DMS 273 treated with DMSO at 0.1 percent for 48 hours (cell line): ENCODE results near the gene TAB3.

Source experiments
- DNase-seq: peaks from one replicate; lab custom pipeline; 2025; lab: John Stamatoyannopoulos, UW

Gene TAB3

DNA sequence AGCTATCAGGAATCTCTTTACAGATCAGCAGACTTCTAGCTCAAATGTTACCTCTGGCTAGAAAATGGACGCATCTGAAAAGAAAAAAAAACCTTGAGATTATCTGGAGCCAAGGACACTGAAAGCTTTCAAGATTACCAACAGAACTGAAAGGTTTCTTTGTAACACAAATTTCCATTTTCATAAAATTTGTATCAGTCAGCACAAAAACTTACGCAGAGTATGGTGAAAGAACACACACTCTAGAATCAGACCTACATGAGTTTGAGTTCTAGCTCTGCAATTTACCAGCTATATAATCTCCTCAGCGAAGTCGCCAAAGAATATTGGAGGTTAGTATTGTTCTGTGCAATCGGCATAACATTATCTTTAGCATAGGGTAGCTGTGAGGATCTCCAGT is 1.8 kb downstream of the TAB3 start:
- DNase-seq: no peak

- DNase-seq: no peak
These were observed 3.9 kb downstream of the TAB3 start for GRCh38 chrX:30885136-30885535.

DNA sequence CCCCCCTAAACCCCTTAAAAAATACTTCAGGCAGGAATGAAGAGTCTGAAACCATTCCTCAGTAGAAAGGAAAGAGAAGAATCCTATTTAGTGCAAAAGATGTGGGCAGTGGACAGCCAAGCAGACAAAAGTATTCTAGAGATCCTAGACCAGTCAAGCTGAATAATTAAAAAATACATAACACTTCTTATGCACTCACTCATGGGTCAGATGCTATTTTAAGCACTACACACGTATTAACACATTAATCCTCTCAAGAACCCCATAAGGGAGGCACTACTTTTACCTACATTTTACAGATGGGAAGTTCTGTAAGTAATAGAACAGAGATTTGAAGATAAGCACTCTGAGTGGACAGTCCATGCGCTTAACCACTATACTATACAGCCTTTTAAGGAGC is 5.9 kb downstream of the TAB3 start:
- no peak for DNase-seq

- no peak for DNase-seq
These were observed 7.3 kb downstream of the TAB3 start for GRCh38 chrX:30881797-30882196.

GRCh38 chrX:30881390-30881789 is 7.7 kb downstream of the TAB3 start:
- no peak for DNase-seq

- no peak for DNase-seq
These were observed 9.0 kb downstream of the TAB3 start for GRCh38 chrX:30880058-30880457.

GRCh38 chrX:30876367-30876766 is 12.7 kb downstream of the TAB3 start:
- DNase-seq: no peak

GRCh38 chrX:30875957-30876356 is 13.1 kb downstream of the TAB3 start:
- no peak for DNase-seq

DNA sequence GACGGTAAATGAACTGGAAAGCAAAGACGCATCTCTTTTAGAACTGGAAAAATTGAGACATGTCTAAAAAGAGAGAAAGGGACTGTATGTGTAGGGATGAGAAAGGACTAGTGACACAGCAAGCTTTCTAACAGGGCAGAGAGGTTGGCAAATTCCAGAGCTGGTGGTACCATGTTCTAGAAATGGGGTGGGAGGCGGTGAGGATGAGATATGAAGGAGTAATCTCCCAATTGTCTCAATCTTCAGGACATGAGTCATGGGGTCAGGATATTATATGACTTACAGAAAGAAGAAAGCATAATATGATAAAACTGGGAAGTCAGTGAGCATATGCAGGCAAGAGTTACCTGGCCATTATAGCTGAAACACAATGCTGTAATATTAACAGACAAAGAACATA is 14.2 kb downstream of the TAB3 start:
- no peak for DNase-seq

- no peak for DNase-seq
These were observed 18.5 kb downstream of the TAB3 start for GRCh38 chrX:30870572-30870971.

DNA sequence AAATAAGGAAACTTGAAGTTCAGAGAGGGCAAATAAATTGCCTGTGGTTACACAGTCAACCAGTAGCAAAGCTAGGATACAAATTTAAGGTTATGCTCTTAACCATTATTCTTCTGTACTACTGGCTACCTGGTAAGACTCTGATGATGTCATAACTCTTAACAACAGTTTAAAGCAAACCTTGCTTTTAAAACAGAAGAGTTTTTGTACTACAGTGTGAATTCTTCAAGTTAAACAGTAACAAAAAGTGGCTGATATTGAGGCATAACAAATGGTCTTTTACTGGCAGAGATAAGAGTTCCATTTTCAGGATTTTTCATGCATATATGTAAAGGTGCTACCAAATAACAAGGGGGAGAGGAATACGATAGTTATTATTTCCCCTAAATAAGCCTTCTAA is 23.4 kb downstream of the TAB3 start:
- DNase-seq: no peak

DNA sequence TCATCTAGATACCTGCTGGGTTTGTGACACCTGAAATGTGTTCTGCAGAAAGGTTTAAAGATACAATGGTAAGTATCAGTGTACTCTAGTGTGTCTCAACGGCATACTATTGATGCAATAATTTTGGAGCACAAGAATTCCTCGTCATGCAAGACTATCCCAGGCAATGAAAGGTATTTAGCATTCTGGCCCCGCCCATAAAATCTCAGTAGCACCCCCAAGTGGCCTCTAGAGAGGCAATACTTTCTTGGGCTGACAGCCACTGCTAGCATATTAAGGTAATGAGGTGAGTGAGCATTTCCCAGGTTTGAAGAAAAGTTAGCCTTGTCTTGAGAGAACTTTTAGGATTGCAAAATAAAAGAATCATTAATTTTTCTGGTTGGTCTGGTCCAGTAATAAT is 24.0 kb downstream of the TAB3 start:
- DNase-seq: no peak

DNA sequence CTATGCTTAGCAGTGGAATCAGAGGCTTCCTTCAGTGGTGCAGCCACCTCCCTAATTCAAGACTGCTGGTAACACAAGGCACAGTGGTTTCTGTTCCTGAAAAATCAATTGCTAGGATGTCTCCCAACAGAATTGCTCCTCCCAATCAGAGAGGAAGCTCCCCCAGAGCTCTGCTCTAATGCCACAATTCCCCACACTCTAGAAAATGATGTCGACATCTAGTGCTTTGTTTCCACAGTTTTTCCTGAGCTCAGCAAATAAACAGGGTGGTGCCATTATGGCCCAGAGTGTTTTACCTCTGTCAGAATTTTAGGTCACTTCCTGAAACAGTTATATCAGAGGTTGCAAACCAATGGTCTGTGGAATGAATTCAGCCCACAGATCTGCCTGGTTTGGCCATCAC is 24.7 kb downstream of the TAB3 start:
- no peak for DNase-seq

DNA sequence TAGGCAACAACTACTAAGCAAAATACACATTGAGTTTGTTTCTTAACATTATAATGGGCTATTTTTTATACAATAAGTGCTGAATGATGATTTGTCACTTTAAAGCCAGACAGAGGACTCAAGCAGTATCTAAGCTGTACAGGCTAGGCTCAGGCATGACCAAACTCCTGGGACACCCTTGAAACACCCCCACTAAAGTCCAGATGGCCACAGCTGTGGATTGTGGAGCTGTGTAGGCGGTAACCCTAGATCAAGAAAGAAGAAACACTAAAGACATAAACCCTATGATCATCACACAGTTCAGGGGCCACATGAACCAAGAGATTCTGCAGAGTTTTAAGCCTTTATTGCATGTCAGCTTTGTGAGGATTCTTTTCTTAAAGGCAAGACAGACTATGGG is 25.1 kb downstream of the TAB3 start:
- no peak for DNase-seq

DNA sequence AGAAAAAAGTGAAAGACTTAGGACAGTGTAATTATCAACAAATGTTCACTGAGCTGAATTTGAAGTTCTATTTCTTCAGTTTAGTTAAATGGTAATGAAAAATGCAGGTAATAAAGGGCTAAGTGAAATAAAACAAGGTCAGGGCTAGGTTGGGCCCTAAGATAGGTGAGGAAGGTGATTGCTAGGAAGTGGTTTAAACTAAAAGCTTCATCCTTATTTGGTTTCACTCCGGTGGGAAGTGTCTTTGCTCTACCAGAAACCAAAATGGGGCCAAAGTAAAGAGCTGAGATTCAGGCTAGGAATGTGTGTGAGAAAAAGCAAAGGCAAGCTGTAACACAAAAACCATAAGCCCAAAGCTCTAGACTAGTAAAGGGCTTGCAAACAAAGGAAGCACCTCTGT is 31.0 kb downstream of the TAB3 start:
- no peak for DNase-seq

DNA sequence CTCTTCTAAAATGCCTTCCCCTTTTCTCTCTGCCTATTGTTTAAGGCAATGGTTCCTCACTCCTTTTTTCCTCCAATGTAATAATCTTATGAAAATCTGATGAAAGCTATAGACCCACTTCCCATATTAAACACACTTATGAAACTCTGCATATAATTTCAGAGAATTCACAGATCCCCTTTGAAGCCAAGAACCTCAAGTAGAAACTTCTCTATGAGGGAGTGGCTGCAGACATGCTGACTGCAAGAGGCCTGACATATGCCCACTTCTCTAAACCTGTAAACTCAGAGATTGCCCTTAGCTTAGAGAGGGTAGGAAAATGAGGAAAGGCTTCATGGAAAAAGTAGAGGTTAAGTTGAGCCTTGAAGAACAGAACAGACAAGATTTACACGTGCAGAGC is 37.6 kb downstream of the TAB3 start:
- no peak for DNase-seq

DNA sequence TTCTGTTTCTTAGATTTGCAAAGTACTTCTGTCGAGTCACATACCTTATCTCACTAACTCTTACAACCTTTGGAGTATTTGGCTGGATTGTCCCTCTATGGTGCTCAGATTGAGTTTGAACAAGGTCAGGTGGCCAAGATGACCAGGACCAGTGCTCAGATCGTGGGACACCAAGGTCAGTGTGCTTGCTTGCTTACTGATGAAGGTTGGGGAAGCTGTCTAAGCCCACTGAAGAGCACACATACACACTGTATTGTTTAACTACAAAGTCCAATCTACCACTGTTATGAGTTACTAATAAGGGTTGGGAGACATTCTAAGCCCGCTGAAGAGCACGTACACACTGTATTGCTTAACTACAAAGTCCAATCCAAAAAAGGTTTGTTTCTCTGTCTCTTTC is 53.7 kb downstream of the TAB3 start:
- no peak for DNase-seq

DNA sequence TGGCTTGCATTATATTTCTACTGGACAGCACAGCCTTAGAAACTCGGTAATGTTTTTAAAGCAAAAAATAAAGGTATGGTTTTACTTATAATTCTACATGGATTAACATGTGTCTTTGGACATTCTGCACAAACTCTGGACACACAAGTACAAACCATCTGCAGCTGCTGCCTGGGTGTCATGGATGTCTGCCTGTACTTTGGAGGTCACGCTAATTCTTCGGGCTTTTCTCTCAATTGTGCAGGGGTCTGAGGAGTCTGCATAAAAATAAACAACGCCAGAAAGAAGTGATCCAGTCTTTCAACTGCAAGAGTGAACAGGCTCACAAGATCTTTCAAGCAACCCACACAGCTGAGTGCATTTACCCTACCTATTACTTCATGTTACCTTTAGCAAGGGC is 55.2 kb downstream of the TAB3 start:
- no peak for DNase-seq

DNA sequence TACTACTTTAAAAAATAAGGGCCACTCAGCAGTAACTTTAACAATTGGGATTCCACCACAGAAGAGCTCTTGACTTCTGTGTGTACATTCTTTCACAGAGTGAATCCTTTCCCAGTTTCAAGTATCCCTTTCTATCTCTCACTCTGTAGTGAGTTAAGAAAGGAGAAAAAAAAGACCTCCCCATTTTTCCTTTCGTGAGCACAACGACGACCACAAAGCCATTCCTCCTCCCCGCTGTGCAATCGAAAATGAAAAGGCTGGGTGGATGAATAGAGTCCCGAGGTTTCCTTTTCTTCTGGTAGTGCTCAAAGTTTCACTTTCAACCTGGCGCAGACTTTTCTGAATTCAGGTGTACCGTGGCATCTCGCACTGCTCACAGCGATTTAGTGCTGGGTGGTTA is 58.0 kb downstream of the TAB3 start:
- no peak for DNase-seq

DNA sequence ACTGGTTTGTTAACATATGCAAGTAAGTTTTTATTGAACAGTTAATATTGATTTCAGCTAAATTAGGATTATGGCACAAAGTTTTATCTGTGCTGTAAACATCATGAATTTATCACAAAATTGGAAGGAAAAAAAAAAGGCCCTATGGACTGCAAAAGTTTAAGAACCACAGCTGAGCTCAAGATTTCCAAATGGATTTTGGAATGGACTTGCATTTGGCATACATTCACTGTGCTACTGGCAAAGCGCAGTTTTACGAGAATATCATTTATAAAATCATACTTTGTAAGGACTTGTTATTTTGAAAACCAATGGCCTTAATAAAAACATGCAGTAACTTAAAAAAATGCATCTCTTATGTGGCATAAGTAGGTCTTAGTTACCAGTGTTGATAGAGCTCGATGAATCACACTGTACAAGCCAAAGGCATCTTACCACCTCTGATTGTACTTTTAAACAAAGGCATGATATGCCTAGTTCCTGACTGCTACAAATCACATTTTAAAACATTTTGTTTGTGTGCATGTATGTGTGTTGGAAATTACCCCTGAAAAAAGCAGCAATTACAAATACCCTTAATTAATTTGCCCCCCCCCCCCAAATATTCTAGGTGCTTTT is 58.6 kb downstream of the TAB3 start:
- no peak for DNase-seq

DNA sequence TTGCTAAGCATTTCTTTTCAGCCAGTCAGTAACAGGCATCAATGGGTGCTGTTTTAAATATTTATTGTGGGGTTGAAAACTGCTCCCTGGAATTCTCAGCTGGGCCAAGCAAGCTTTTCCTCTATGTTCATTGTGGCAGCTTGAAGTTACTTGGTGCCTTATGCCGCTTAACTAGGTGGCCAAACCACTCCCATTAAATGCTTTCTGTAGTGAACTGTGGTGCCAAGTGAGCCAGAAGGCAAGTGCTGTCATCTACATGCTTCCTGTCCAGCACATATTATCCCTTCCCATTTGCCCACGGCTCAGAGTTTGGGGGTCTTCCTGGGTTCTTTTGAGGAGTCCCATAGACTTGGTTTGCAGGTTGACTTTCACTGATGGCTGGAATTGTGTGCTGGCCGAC is 64.8 kb downstream of the TAB3 start:
- DNase-seq: no peak

DNA sequence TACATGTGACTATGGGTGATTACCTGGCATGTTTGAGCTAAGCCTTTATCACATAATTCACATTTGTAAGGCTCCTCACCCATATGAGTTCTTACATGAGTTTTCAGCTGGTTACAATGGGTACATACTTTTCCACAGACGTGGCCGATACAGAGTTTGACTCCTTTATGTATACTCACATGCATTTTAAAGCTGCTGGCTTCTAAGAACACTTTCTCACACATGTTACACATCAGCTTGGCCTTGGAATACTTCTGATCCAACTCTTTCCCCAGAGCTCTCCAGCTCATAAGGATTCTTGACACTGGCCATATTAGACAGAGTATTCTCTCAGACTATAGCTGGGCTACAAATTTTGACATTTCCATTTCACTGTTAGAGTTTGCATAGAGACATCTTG is 66.3 kb downstream of the TAB3 start:
- DNase-seq: no peak

DNA sequence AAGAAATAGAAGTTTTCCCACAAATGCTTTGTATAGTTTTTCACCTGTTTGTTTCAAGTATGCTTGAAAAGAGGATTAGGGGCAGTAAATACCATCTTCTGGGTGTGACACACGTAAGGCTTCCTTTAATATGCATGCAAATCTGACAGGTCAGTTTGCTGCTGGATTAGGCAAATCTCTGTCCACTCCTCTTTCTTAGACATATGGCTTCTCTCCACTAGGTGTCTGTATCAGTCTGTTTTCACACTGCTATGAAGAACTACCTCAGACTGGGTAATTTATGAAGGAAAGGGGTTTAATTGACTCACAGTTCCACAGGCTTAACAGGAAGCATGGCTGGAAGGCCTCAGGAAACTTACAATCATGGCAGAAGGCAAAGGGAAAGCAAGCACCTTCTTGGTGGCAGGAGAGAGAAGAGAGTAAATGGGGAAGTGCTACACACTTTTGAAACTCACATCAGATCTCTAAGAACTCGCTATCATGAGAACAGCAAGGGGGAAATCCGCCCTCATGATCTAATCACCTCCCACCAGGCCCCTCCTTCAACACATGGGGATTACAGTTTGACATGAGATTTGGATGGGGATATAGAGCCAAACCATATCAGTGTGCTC is 66.9 kb downstream of the TAB3 start:
- DNase-seq: no peak

DNA sequence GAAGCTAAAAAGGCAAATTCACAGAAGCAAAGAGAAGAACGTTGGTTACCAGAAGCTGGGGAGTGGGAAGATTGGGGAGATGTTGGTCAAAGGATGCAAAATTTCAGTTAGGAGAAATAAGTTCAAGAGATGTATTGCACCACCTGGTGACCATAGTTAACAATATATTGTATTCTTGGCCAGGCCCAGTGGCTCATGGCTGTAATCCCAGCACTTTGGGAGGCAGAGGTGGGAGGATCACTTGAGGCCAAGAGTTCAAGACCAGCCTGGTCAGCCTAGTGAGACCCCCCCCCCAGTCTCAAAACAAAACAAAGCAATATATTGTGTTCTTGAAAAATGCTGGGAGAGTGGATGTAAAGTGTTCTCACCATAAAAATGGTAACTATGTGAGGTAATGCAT is 67.9 kb downstream of the TAB3 start:
- no peak for DNase-seq

DNA sequence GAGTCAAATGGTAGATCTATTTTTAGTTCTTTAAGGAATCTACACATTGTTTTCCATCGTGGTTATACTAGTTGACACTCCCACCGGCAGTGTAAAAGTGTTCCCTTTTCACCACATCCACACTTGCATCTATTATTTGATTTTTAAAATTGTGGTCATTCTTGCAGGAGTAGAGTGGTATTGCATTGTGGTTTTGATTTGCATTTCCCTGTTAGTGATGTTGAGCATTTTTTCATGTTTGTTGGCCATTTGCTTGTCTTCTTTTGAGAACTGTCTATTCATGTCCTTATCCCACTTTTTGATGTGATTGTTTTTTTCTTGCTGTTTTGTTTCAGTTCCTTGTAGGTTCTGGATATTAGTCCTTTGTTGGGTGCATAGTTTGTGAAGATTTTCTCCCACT is 70.0 kb downstream of the TAB3 start:
- DNase-seq: no peak
